IPS-NIHi11 (cell line): ENCODE measurements around the gene C6orf120.
"Not testable (repeated sequence)": the region's sequence is repeated elsewhere in the genome, so short reads cannot be mapped to it uniquely, and the experiment has no call there.

ENCODE experiments used
- DNase-seq: peaks from one replicate; pipeline ENCODE4 v3.0.0; 2012; ENCODE audit warnings: mixed read lengths, low spot score

Gene C6orf120

GRCh38 chr6:169684056-169684455, 17.9 kb upstream of the C6orf120 start:
- no peak for DNase-seq

GRCh38 chr6:169685860-169686259, 16.1 kb upstream of the C6orf120 start:
- DNase-seq: no peak

GRCh38 chr6:169689287-169689686, 12.6 kb upstream of the C6orf120 start:
- DNase-seq: no peak

- no peak for DNase-seq
Measured at GRCh38 chr6:169691260-169691659, 10.7 kb upstream of the C6orf120 start.

- no peak for DNase-seq
Measured at GRCh38 chr6:169692516-169692915, 9.4 kb upstream of the C6orf120 start.

GRCh38 chr6:169695131-169695530, 6.8 kb upstream of the C6orf120 start:
- no peak for DNase-seq

- not testable (repeated sequence) for DNase-seq
Measured at GRCh38 chr6:169697115-169697514, 4.8 kb upstream of the C6orf120 start.

GRCh38 chr6:169700296-169700695, 1.6 kb upstream of the C6orf120 start:
- DNase-seq: no peak

- no peak for DNase-seq
Measured at GRCh38 chr6:169701311-169701953, 494 bp upstream of the C6orf120 start.

GRCh38 chr6:169702840-169703246, 917 bp downstream of the C6orf120 start:
- no peak for DNase-seq

- no peak for DNase-seq
Measured at GRCh38 chr6:169707772-169708171, 5.8 kb downstream of the C6orf120 start.

GRCh38 chr6:169709293-169709692, 7.4 kb downstream of the C6orf120 start:
- DNase-seq: no peak

GRCh38 chr6:169710009-169710408, 8.1 kb downstream of the C6orf120 start:
- DNase-seq: no peak

- DNase-seq: no peak
Measured at GRCh38 chr6:169714178-169714577, 12.3 kb downstream of the C6orf120 start.

- no peak for DNase-seq
Measured at GRCh38 chr6:169714595-169714994, 12.7 kb downstream of the C6orf120 start.

- no peak for DNase-seq
Measured at GRCh38 chr6:169719117-169719516, 17.2 kb downstream of the C6orf120 start.

GRCh38 chr6:169720207-169720855, 18.4 kb downstream of the C6orf120 start:
- DNase-seq: no peak

GRCh38 chr6:169722362-169723199, 20.7 kb downstream of the C6orf120 start:
- DNase-seq: peak; percentile 39

- DNase-seq: peak; percentile 69
Measured at GRCh38 chr6:169723200-169723909, 21.4 kb downstream of the C6orf120 start.

GRCh38 chr6:169723991-169724493, 22.1 kb downstream of the C6orf120 start:
- DNase-seq: peak; percentile 83

GRCh38 chr6:169724494-169725124, 22.7 kb downstream of the C6orf120 start, which contains the start of gene PHF10:
PHF10 (minus strand) TSS chr6:169724500; CDS start chr6:169723931, 569 bp downstream.
- DNase-seq: peak; percentile 91
